ENCODE results near the gene FLT4. TPM values are rescaled to one million over a fixed set of nuclear protein-coding genes. Genes with fewer than 3 reads are reported as not detected.

FLT4 gene
- total RNA-seq, 1 experiment from 2014 or later, result 0.44 TPM

- intact Hi-C loops (cut with micrococcal nuclease; ENCODE audit: unreplicated experiment), result no loop called here
- no TSS peak for BruUV-seq (replicated peaks)
- CTCF ChIA-PET, result no interaction called here
These were observed 6.6 kb downstream of the FLT4 start for GRCh38 chr5:180642779-180643178.

DNA sequence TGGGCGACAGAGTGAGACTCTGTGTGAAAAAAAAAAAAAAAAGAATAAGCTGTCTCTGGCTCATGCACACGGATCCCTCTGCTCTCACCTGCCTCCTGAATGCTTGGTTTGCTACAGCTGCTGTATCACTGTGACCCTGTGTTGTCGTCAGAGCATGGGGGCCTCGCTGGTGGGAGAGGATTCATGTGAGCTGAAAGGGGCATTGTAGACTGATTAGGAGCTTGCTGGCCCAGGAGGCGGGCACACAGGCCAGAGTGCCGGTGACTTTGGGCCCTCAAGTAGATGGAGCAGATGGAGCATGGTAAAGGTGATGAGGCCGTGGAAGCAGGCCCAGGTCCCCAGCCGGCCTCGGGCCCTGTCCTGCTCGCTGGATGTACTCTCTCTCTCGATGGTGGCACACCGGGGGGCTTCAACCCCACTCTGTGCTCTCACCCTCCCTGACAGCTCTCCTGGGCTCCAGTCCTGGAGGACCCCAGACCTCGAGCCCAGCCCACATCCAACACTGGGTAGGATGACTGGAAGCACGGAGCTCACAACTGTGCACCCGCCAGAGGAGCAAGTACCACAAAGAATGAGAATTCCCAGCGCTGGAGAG lies 7.1 kb downstream of the FLT4 start:
- no peak overlapping the region for H3K27ac ChIP-seq (ENCODE audit: low read length)
- ChIA-PET POLR2A (interaction anchor here (0.5 kb wide), 1 partner anchor 12 kb away, joined by 7 read pairs; no protein-coding TSS in a partner anchor), CTCF (no interaction called here)
- no peaks in the 10 kb centered on the region for H3K36me3 ChIP-seq (ENCODE audit: control insufficient read depth, insufficient read depth, low read length)
- H3K9me3 ChIP-seq (ENCODE audit: control insufficient read depth, insufficient read depth, low read depth, low read length), result no peaks in the 10 kb centered on the region
- no peak for DNase-seq (ENCODE audit: low read depth, low spot score)
- ATAC-seq, result no peak
- BruUV-seq (replicated peaks), result no TSS peak
- H3K4me3 ChIP-seq (ENCODE audit: low read depth in 2 of 2, low read length in 2 of 2), result no peak overlapping the region
- H3K4me1 ChIP-seq (ENCODE audit: control insufficient read depth, insufficient read depth, low read length), result no peaks in the 10 kb centered on the region
- intact Hi-C loops (cut with micrococcal nuclease; ENCODE audit: unreplicated experiment) (no loop called here), in situ Hi-C loops (cut with HindIII; ENCODE audit: low pct_unique_long_range_greater_than_20kb, low sequenced_read_pairs) (no loop called here)
- TF ChIP-seq SIN3A (IDR thresholded peaks at IDR 0.05; ENCODE audit: borderline replicate concordance, insufficient read depth, low read depth, low read length) (no peak), TCF7L2 (IDR thresholded peaks at IDR 0.05; ENCODE audit: low read depth, low read length) (no peak), REST (IDR thresholded peaks at IDR 0.05; ENCODE audit: insufficient read depth in 1 of 2, low read depth in 2 of 2, low read length in 1 of 2) (no peak)
- no peaks in the 10 kb centered on the region for H3K27me3 ChIP-seq (ENCODE audit: control insufficient read depth, insufficient read depth, low read length)

More at GRCh38 chr5:180642779-180643178, 6.6 kb downstream of the FLT4 start:
- in situ Hi-C loops (cut with HindIII; ENCODE audit: low pct_unique_long_range_greater_than_20kb, low sequenced_read_pairs), result no loop called here
- no peak overlapping the region for H3K4me3 ChIP-seq (ENCODE audit: low read depth in 2 of 2, low read length in 2 of 2)
- DNase-seq (ENCODE audit: low read depth, low spot score) (no peak), ATAC-seq (no peak)
- POLR2A ChIA-PET, result no interaction called here
- H3K27ac ChIP-seq (ENCODE audit: low read length), result no peak overlapping the region
- no peaks in the 10 kb centered on the region for H3K4me1 ChIP-seq (ENCODE audit: control insufficient read depth, insufficient read depth, low read length)
- no peaks in the 10 kb centered on the region for H3K27me3 ChIP-seq (ENCODE audit: control insufficient read depth, insufficient read depth, low read length)
- TF ChIP-seq POLR2AphosphoS5 (IDR thresholded peaks at IDR 0.05; ENCODE audit: low read depth, low read length), result no peak
- TF ChIP-seq SIN3A (IDR thresholded peaks at IDR 0.05; ENCODE audit: borderline replicate concordance, insufficient read depth, low read depth, low read length), result no peak
- no peak for TF ChIP-seq TCF7L2 (IDR thresholded peaks at IDR 0.05; ENCODE audit: low read depth, low read length)
- TF ChIP-seq REST (IDR thresholded peaks at IDR 0.05; ENCODE audit: insufficient read depth in 1 of 2, low read depth in 2 of 2, low read length in 1 of 2), result no peak
- TF ChIP-seq, protein P1, sequence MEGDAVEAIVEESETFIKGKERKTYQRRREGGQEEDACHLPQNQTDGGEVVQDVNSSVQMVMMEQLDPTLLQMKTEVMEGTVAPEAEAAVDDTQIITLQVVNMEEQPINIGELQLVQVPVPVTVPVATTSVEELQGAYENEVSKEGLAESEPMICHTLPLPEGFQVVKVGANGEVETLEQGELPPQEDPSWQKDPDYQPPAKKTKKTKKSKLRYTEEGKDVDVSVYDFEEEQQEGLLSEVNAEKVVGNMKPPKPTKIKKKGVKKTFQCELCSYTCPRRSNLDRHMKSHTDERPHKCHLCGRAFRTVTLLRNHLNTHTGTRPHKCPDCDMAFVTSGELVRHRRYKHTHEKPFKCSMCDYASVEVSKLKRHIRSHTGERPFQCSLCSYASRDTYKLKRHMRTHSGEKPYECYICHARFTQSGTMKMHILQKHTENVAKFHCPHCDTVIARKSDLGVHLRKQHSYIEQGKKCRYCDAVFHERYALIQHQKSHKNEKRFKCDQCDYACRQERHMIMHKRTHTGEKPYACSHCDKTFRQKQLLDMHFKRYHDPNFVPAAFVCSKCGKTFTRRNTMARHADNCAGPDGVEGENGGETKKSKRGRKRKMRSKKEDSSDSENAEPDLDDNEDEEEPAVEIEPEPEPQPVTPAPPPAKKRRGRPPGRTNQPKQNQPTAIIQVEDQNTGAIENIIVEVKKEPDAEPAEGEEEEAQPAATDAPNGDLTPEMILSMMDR (IDR thresholded peaks at IDR 0.05), result no peak
- no peaks in the 10 kb centered on the region for H3K9me3 ChIP-seq (ENCODE audit: control insufficient read depth, insufficient read depth, low read depth, low read length)
- no peaks in the 10 kb centered on the region for H3K36me3 ChIP-seq (ENCODE audit: control insufficient read depth, insufficient read depth, low read length)
